GM18508 (cell line): ENCODE results near the gene NACAD.
"Not testable (repeated sequence)": the region's sequence is repeated elsewhere in the genome, so short reads cannot be mapped to it uniquely, and the experiment has no call there.

Source experiments
- ATAC-seq: cut with Tn5 transposase; IDR thresholded peaks from one replicate; pipeline ENCODE4 v1.9.1; 2021; ENCODE audit warnings: moderate number of reproducible peaks; ENCODE audit not compliant: insufficient read depth, unreplicated experiment

The NACAD gene

DNA sequence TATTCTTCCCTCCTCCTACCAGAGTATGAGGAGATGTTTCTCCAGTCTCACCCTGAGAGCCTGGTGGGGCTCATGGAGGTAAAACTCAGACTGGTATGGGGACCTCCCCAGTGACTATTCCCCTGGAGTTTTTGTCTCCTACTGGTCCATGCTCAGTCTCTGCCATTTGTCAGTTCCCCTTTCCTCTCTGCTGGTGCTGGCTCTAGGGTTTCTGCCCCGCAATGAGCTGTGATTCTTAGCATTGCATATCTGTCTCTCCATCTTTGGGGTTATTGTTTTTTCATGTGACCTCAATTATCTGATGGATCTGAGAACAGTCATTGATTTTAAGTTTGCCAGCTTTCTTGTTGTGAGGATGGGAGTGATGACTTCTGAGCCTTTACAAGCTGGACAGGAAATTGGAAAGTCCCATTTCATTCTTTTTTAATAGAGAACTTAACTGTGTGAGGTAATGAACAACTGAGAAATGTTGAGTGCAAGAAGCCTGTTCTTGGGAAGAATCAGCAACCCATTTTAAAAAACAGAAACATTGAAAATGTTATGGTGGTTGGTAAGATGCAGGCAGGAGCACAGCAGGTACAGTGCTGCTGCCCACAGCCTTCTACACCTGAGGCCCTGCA is 26.9 kb downstream of the NACAD start:
- ATAC-seq, result no peak

- ATAC-seq, result no peak
These were observed 27.4 kb downstream of the NACAD start for GRCh38 chr7:45061352-45061751.

DNA sequence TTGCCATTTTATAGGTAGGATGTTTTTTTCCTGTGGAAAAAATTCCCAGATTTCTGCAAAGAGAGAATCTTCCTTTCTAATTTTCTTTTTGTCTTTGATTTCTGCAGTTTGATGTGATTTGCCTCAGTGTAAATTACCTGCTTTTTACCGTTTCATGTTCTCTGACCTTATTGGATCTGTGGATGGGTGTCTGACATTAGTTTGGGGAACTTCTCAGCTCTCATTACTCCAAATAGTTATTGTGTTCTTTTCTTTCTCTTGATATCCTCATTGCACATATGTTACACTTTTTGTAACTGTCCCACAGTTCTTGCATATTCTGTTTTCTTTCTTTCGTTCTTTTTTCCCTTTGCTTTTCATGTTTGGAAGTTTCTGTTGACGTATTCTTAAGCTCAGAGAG is 28.5 kb downstream of the NACAD start:
- ATAC-seq, result no peak

DNA sequence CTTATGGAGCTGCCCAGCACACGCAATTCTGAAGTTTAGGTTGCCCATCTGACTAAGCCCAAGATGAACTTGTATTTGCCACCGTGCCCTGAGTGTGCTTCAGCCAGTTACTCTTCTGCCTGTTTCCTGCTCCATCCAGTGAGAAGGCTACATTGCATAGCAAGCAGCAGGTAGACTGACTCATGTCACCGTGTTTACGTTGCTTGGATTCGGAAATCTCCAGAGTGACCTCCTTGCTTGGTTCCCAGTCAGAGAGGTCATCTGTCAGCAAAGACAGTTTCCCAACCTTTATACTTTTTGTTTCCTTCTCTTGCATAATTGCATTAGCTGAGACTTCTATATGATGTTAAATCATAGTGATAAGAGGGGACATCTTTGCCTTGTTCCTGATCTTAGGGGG is 30.9 kb downstream of the NACAD start:
- no peak for ATAC-seq

DNA sequence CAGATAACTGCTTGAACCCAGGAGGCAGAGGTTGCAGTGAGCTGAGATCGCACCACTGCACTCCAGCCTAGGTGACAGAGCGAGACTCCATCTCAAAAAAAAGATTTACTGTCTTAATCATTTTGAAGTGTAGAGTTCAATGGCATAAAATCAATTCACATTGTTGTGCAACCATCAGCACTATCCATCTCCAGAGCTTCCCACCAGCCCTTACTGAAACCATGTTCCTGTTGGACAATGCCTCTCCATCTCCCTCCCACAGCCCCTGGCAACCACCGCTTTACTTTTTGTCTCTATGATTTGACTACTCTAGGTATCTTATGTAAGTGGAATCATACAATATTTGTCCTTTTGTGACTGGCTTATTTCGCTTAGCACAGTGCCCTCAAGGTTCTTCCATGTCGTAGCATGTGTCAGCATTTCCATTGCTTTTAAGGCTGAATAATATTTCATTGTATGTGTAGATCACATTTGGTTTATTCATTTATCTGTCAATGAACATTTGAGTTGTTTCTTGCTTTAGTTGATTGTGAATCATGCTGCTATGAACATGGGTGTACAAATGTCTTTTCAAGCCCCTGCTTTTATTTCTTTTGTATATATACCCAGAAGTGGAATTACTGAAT is 33.1 kb downstream of the NACAD start:
- ATAC-seq, result no peak

- ATAC-seq, result no peak
These were observed 33.8 kb downstream of the NACAD start for GRCh38 chr7:45055016-45055415.

GRCh38 chr7:45054442-45054841 is 34.3 kb downstream of the NACAD start:
- no peak for ATAC-seq

DNA sequence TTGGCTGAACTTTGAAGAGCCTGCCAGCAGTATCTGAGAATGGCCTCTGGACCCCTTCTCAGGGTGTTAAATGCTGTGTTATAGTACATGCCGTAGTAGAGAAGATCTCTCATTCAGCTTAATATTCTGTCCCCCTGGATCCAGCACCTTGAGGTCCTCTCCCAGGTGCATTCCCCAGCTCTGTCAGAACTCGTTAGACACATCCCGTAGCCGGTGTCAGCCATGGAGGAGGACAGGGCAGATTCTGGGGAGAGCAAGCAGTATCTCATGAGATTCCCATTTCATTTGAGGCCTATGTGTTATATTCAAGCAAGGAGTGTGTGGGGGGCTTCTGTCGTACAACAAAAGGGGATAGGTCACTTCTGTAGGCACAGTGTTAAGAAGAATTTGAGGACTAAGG is 34.8 kb downstream of the NACAD start:
- no peak for ATAC-seq

DNA sequence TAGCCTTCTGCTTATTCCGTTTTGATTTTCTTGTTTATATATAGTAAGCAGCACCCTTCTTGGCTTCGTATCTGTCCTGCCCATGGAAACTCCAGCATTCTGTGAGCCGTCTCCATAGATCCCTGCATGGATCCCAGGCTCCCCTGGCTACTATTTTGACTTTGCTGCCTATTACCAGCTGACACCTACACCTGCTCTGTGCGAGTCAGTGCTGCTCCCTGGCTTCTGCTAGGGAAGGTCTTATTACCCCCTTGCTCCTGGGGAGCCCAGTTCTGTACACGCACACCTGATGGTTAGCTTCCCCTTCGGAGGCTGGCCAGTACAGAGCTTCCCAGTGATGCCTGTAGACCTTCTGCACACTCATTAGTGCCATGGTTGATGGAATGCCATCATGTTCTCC is 35.4 kb downstream of the NACAD start:
- ATAC-seq, result no peak

GRCh38 chr7:45052011-45052410 is 36.8 kb downstream of the NACAD start:
- no peak for ATAC-seq

GRCh38 chr7:45050198-45050597 is 38.6 kb downstream of the NACAD start:
- no peak for ATAC-seq

GRCh38 chr7:45048748-45049147 is 40.0 kb downstream of the NACAD start:
- ATAC-seq, result no peak

GRCh38 chr7:45044338-45044737 is 44.4 kb downstream of the NACAD start:
- ATAC-seq, result no peak

- no peak for ATAC-seq
These were observed 49.7 kb downstream of the NACAD start for GRCh38 chr7:45039106-45039505.

DNA sequence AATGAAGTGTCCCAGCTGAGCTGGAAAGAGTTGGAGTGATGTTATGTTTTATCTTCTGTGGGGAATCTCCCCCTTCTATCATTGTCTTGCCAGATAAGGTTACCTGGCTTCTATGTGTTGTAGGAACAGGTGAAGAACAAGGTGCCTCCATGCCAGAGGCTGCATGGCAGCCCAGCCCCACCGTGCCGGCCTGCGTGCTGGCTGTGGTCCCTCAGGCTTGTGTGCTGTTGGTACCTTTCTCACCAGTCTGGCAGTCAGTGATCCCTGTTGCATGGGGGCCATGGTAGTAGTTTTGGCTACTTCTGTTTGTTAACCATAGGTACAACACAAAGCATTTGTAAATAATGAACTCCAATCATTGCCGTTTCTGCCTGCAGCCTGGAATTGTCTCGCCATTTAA is 50.9 kb downstream of the NACAD start:
- no peak for ATAC-seq

DNA sequence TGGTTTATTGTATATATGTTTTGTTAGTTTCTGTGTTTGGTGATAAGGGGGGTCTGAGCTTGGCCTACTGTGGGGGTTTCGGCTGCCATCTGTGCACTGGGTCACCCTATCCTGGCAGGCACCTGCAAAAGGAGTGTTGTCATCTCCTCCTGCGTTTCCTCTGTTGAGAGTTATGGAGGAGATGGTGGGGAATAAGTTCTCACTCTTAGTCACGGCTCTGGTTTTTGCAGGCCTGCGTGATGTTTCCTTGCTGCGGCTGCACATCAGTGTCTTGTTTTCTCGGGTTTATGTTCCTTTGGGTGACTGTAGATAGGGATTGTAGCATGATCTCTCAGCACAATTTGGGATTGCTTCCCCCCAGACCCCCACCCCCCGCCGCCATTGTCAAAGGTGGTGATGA is 52.0 kb downstream of the NACAD start:
- ATAC-seq, result no peak

GRCh38 chr7:45036317-45036716 is 52.5 kb downstream of the NACAD start:
- no peak for ATAC-seq

DNA sequence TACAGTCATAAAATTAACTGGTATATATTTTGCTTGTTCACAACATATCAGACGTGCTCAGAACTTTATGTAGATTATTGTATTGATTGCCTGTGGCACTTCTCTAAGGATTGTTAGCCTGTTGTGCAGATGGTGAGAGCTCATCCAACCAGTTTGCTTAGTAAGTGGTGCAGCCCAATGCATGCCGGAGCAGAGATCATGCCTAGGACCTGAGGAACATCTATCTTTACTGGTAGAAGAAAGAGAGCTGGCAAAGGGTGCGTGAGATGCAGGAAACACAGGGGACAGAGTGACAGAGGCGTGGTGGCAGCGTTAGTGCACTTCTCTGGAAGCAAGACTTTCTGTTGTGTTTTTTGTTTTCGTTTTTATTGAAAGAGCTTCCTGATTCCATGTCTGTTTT is 52.9 kb downstream of the NACAD start:
- no peak for ATAC-seq

GRCh38 chr7:45035371-45035770 is 53.4 kb downstream of the NACAD start:
- no peak for ATAC-seq

GRCh38 chr7:45034710-45035109 is 54.1 kb downstream of the NACAD start:
- not testable (repeated sequence) for ATAC-seq

DNA sequence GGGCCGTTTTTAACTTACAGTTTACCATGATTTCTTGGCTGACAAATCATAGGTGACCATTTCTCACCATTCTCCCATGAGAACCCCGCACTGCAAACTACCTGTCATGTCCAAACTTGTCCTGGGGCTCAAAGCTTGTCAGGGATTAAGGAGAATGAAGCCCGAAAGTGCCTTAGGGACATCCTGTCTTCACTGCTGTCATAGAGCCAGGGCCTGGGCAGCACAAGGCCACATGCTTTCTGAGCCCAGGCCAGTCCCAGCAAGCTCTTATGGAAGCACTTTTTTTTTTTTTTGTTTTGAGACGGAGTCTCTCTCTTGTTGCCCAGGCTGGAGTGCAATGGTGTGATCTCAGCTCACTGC is 54.9 kb downstream of the NACAD start:
- ATAC-seq, result no peak

- ATAC-seq, result no peak
These were observed 55.4 kb downstream of the NACAD start for GRCh38 chr7:45033261-45033930.
